CD4-positive, alpha-beta T cell (primary cell): ENCODE data around the gene LPP. TPM values are rescaled to one million over a fixed set of nuclear protein-coding genes. Genes with fewer than 3 reads are reported as not detected.
A peak's percentile ranks its signal among the peaks of the same experiment; 100 is the strongest.

ENCODE experiments used
- ATAC-seq: fragments of 200-7000 bp; cut with Tn5 transposase; one replicate; pipeline ENCODE4 v1.10.0; 2022; ENCODE audit warnings: mild to moderate bottlenecking; ENCODE audit not compliant: poor library complexity
- CTCF ChIA-PET: fragments of 350-600 bp; sonication (Branson Sonifier 250); formaldehyde crosslinking; loops from one replicate; lab custom pipeline; 2021; ENCODE audit warnings: antibody characterized with exemption, inconsistent platforms; lab: Charles Lee
- POLR2A ChIA-PET: fragments of 350-600 bp; sonication (Branson Sonifier 250); formaldehyde crosslinking; loops from one replicate; lab custom pipeline; 2021; ENCODE audit warnings: antibody characterized with exemption, inconsistent platforms; lab: Charles Lee
- DNase-seq, 14 experiments: peaks; one replicate each; pipeline ENCODE4 v3.0.0-alpha.2; 2013 to 2020; ENCODE audit warnings: mixed read lengths in 2 of 14
- H3K27ac ChIP-seq, 2 donors: one replicate each; pipeline versions ENCODE4 v1.5.1 to v1.7.0; 2013; ENCODE audit warnings: low read length in 2 of 2, low read depth in 1 of 2, mild to moderate bottlenecking in 1 of 2
- H3K27me3 ChIP-seq, 2 experiments: 1 replicate in 1 of 2; 2 replicates in 1 of 2; pipeline versions ENCODE4 v1.6.1 to v1.7.0; 2013; ENCODE audit warnings: low read length in 2 of 2, control low read depth in 1 of 2, mild to moderate bottlenecking in 1 of 2, moderate library complexity in 1 of 2; ENCODE audit not compliant: insufficient read depth in 2 of 2, control insufficient read depth in 1 of 2
- H3K36me3 ChIP-seq: one replicate; pipeline ENCODE4 v1.6.1; 2013; ENCODE audit warnings: low read length, control low read depth; ENCODE audit not compliant: insufficient read depth
- H3K4me1 ChIP-seq: one replicate; pipeline ENCODE4 v1.6.1; 2013; ENCODE audit warnings: low read length, control low read depth; ENCODE audit not compliant: insufficient read depth
- H3K4me3 ChIP-seq: one replicate; pipeline ENCODE4 v1.5.1; 2013; ENCODE audit warnings: mild to moderate bottlenecking, low read length, moderate library complexity
- H3K9me3 ChIP-seq, 2 experiments: 1 replicate in 1 of 2; 2 replicates in 1 of 2; pipeline versions ENCODE4 v1.6.1 to v1.7.0; 2013; ENCODE audit warnings: low read length in 2 of 2, mild to moderate bottlenecking in 2 of 2, control low read depth in 1 of 2, moderate library complexity in 1 of 2; ENCODE audit not compliant: control insufficient read depth in 1 of 2, insufficient read depth in 1 of 2
- H3K27ac Mint-ChIP-seq: one replicate; pipeline ENCODE4 v1.8.0; 2020; ENCODE audit warnings: mixed read lengths
- H3K27me3 Mint-ChIP-seq: one replicate; pipeline ENCODE4 v1.8.0; 2021; ENCODE audit warnings: mixed read lengths
- H3K36me3 Mint-ChIP-seq: one replicate; pipeline ENCODE4 v1.8.0; 2021; ENCODE audit warnings: low read depth, mixed read lengths
- H3K4me1 Mint-ChIP-seq: one replicate; pipeline ENCODE4 v1.8.0; 2021; ENCODE audit warnings: low read depth, mixed read lengths
- H3K4me3 Mint-ChIP-seq: one replicate; pipeline ENCODE4 v1.8.0; 2020; ENCODE audit warnings: mild to moderate bottlenecking, mixed read lengths
- H3K9me3 Mint-ChIP-seq: one replicate; pipeline ENCODE4 v1.8.0; 2020; ENCODE audit warnings: mixed read lengths
- CTCF ChIP-seq: fragments of 200-600 bp; IDR thresholded peaks from one replicate; pipeline ENCODE4 v1.8.0; 2022; ENCODE audit warnings: antibody characterized with exemption, mild to moderate bottlenecking
- intact Hi-C, 2 experiments: fragments of 100-400 bp; cut with DNase I in 1 of 2; cut with micrococcal nuclease in 1 of 2; formaldehyde crosslinking; loops; one replicate each; pipeline versions ENCODE4 v1.15.1 to v1.9.0; 2023 to 2025; cut with DNase I, micrococcal nuclease
- total RNA-seq, 174 experiments: library from RNA in 2 of 174; stranded (reverse) in 2 of 174; gene quantifications; one replicate each; pipeline ENCODE4 v1.2.3 and lab custom pipeline; 2021 to 2026

Gene LPP
- total RNA-seq, 2 experiments from 2014 or later: 45.6 to 45.9 TPM

GRCh38 chr3:188174317-188175044 lies 20.5 kb downstream of the LPP start:
- H3K27me3 ChIP-seq: no peaks in the 10 kb centered on the region
- no peak for TF ChIP-seq CTCF
- H3K4me1 Mint-ChIP-seq: peaks cover 64% of the 10 kb centered on the region
- no peak overlapping the region for H3K27ac ChIP-seq
- ATAC-seq: no peak
- H3K4me3 Mint-ChIP-seq: no peak overlapping the region
- H3K36me3 Mint-ChIP-seq: peaks cover 19% of the 10 kb centered on the region
- no peak overlapping the region for H3K4me3 ChIP-seq
- H3K36me3 ChIP-seq: no peaks in the 10 kb centered on the region
- H3K4me1 ChIP-seq: peaks cover 39% of the 10 kb centered on the region
- CTCF ChIA-PET: no interaction called here
- intact Hi-C loops: no loop called here
- H3K27me3 Mint-ChIP-seq: no peaks in the 10 kb centered on the region
- POLR2A ChIA-PET: no interaction called here
- no peaks in the 10 kb centered on the region for H3K9me3 ChIP-seq
- H3K9me3 Mint-ChIP-seq: no peaks in the 10 kb centered on the region
- no peak for DNase-seq
- peak overlapping the region; percentile 43 for H3K27ac Mint-ChIP-seq

DNA sequence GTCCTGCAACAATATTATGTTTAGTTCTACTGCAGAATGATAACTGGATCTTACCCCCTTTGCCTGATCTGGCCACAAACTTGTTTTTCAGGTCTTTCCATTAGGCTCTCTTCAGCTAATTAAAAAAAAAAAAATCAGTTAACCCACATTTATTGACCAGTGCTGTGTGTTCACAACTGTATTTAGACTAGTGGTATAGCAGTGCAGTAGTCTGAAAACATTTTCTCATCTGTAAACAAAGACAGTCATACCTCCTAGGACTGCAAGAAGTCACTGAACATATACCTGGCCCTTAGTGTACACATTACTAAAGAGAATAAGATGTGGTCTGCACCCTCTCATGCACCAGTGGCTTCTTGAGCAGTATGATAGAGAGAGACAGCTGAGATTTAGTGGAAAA lies 22.5 kb downstream of the LPP start:
- Mint-ChIP-seq H3K27ac (no peak overlapping the region), H3K27me3 (no peaks in the 10 kb centered on the region), H3K4me3 (no peak overlapping the region), H3K9me3 (no peaks in the 10 kb centered on the region), H3K4me1 (peaks cover 56% of the 10 kb centered on the region), H3K36me3 (peaks cover 19% of the 10 kb centered on the region)
- H3K4me1 ChIP-seq: peaks cover 29% of the 10 kb centered on the region
- H3K4me3 ChIP-seq: no peak overlapping the region
- DNase-seq (no peak), ATAC-seq (no peak)
- intact Hi-C loops: no loop called here
- ChIA-PET POLR2A (no interaction called here), CTCF (interaction anchor here (1.9 kb wide), 1 partner anchor 11 kb away, joined by 4 read pairs; no protein-coding TSS in a partner anchor)
- no peak for TF ChIP-seq CTCF
- no peaks in the 10 kb centered on the region for H3K36me3 ChIP-seq
- H3K9me3 ChIP-seq: no peaks in the 10 kb centered on the region
- no peaks in the 10 kb centered on the region for H3K27me3 ChIP-seq
- no peak overlapping the region for H3K27ac ChIP-seq

DNA sequence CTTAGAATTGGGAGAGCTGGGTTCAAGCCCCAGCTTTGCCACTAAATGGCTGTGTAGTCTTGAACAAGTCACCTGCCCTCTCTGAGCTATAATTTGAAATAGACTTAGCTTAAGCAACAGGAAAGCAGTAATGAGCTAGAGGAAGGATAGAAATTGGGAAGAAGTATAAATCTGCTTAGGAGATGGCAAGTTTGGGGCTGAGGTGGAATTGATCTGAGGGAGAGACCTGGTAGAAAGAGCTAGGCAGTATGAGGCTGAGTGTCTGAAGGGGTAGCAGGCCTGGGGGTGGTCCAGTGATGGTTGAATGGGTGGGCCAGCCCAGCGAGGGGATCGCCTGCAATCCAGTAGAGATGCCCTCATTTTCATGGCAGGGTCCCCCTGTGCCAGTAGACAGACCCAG lies 22.9 kb downstream of the LPP start:
- no peak for TF ChIP-seq CTCF
- no peak for DNase-seq
- Histone ChIP-seq H3K4me3 (no peak overlapping the region), H3K27ac (no peak overlapping the region), H3K9me3 (no peaks in the 10 kb centered on the region), H3K27me3 (no peaks in the 10 kb centered on the region), H3K4me1 (peaks cover 29% of the 10 kb centered on the region), H3K36me3 (no peaks in the 10 kb centered on the region)
- CTCF ChIA-PET: interaction anchor here (1.9 kb wide), 1 partner anchor 11 kb away, joined by 4 read pairs; no protein-coding TSS in a partner anchor
- H3K27me3 Mint-ChIP-seq: no peaks in the 10 kb centered on the region
- H3K4me1 Mint-ChIP-seq: peaks cover 56% of the 10 kb centered on the region
- H3K9me3 Mint-ChIP-seq: no peaks in the 10 kb centered on the region
- POLR2A ChIA-PET: interaction anchor here (1.0 kb wide), 1 partner anchor 431 kb away, joined by 3 read pairs; the partner anchor contains the start of gene BCL6
- intact Hi-C loops: no loop called here
- H3K27ac Mint-ChIP-seq: no peak overlapping the region
- peaks cover 19% of the 10 kb centered on the region for H3K36me3 Mint-ChIP-seq
- ATAC-seq: no peak
- H3K4me3 Mint-ChIP-seq: no peak overlapping the region
